CD14-positive monocyte (primary cell): Measurements from ENCODE around the gene TIGD6. TPM values are rescaled to one million over a fixed set of nuclear protein-coding genes. Genes with fewer than 3 reads are reported as not detected.
A peak's percentile ranks its signal among the peaks of the same experiment; 100 is the strongest.

Source experiments
- DNase-seq, 3 donors: peaks; one replicate each; pipeline ENCODE4 v3.0.0-alpha.2; 2011 to 2022
- H2AFZ ChIP-seq: 2 replicates; pipeline ENCODE4 v1.6.0; 2012; ENCODE audit warnings: mild to moderate bottlenecking, low read depth, low read length, inconsistent platforms; ENCODE audit not compliant: insufficient read depth, poor library complexity, severe bottlenecking
- H3K27ac ChIP-seq, 2 donors: 1 replicate in 1 of 2; 2 replicates in 1 of 2; pipeline ENCODE4 v1.5.1; 2012 to 2013; ENCODE audit warnings: low read length in 2 of 2, control low read depth in 1 of 2, inconsistent platforms in 1 of 2, low read depth in 1 of 2, mild to moderate bottlenecking in 1 of 2
- H3K27me3 ChIP-seq, 2 donors: one replicate each; pipeline versions ENCODE4 v1.6.0 to v1.6.1; 2011 to 2013; ENCODE audit warnings: low read length in 2 of 2; ENCODE audit not compliant: control insufficient read depth in 2 of 2, insufficient read depth in 2 of 2
- H3K36me3 ChIP-seq, 2 donors: replicated peaks in 1 of 2; 1 replicate in 1 of 2; 2 replicates in 1 of 2; pipeline versions ENCODE4 v1.5.1 to v1.6.1; 2012 to 2013; ENCODE audit warnings: low read length in 2 of 2, control low read depth in 1 of 2, inconsistent platforms in 1 of 2, mild to moderate bottlenecking in 1 of 2; ENCODE audit not compliant: insufficient read depth in 2 of 2, control insufficient read depth in 1 of 2
- H3K4me1 ChIP-seq, 2 donors: 1 replicate in 1 of 2; 2 replicates in 1 of 2; pipeline versions ENCODE4 v1.5.1 to v1.6.1; 2012 to 2013; ENCODE audit warnings: low read length in 2 of 2, control low read depth in 1 of 2, inconsistent platforms in 1 of 2, mild to moderate bottlenecking in 1 of 2, moderate library complexity in 1 of 2; ENCODE audit not compliant: insufficient read depth in 2 of 2, control insufficient read depth in 1 of 2
- H3K4me2 ChIP-seq: replicated peaks from 2 replicates; pipeline ENCODE3; 2012; ENCODE audit warnings: low read length, moderate library complexity, mild to moderate bottlenecking; ENCODE audit not compliant: poor library complexity, severe bottlenecking; ENCODE audit errors: extremely low read depth
- H3K4me3 ChIP-seq, 3 experiments: fragments of 200-600 bp in 1 of 3; sonication (generic) in 1 of 3; replicated peaks in 1 of 3; 1 replicate in 2 of 3; 2 replicates in 1 of 3; pipeline ENCODE4 v1.5.1; 2011 to 2013; ENCODE audit warnings: low read length in 3 of 3, mild to moderate bottlenecking in 3 of 3, control low read depth in 2 of 3, low read depth in 2 of 3, inconsistent platforms in 1 of 3, moderate library complexity in 1 of 3
- H3K79me2 ChIP-seq: 2 replicates; pipeline ENCODE4 v1.6.0; 2012; ENCODE audit warnings: mild to moderate bottlenecking, control low read depth, inconsistent platforms, low read length, moderate library complexity; ENCODE audit not compliant: insufficient read depth
- H3K9ac ChIP-seq: 2 replicates; pipeline ENCODE4 v1.6.0; 2017; ENCODE audit warnings: low read length, mild to moderate bottlenecking; ENCODE audit not compliant: insufficient read depth, poor library complexity, severe bottlenecking
- H3K9me3 ChIP-seq, 2 donors: replicated peaks in 1 of 2; 1 replicate in 1 of 2; 2 replicates in 1 of 2; pipeline versions ENCODE4 v1.5.1 to v1.6.1; 2012 to 2013; ENCODE audit warnings: low read length in 2 of 2, control low read depth in 1 of 2; ENCODE audit not compliant: control insufficient read depth in 1 of 2, insufficient read depth in 1 of 2
- H4K20me1 ChIP-seq: 2 replicates; pipeline ENCODE4 v1.6.0; 2012; ENCODE audit warnings: mild to moderate bottlenecking, low read length, control low read depth, moderate library complexity; ENCODE audit not compliant: insufficient read depth
- H3K27ac Mint-ChIP-seq, 7 donors: one replicate each; pipeline ENCODE4 v1.8.0; 2020; ENCODE audit warnings: mild to moderate bottlenecking in 7 of 7, mixed read lengths in 7 of 7, moderate library complexity in 6 of 7, inconsistent platforms in 2 of 7
- H3K27me3 Mint-ChIP-seq, 3 donors: one replicate each; pipeline ENCODE4 v1.8.0; 2021 to 2022; ENCODE audit warnings: low read depth in 3 of 3, mild to moderate bottlenecking in 3 of 3, mixed read lengths in 3 of 3, moderate library complexity in 3 of 3, inconsistent platforms in 1 of 3
- H3K36me3 Mint-ChIP-seq, 2 donors: one replicate each; pipeline ENCODE4 v1.8.0; 2020; ENCODE audit warnings: mixed read lengths in 2 of 2, inconsistent platforms in 1 of 2, mild to moderate bottlenecking in 1 of 2
- H3K4me1 Mint-ChIP-seq: one replicate; pipeline ENCODE4 v1.8.0; 2020; ENCODE audit warnings: mild to moderate bottlenecking, mixed read lengths
- H3K4me3 Mint-ChIP-seq, 2 donors: one replicate each; pipeline ENCODE4 v1.8.0; 2020; ENCODE audit warnings: mild to moderate bottlenecking in 2 of 2, mixed read lengths in 2 of 2, moderate library complexity in 1 of 2
- H3K9me3 Mint-ChIP-seq, 7 donors: one replicate each; pipeline ENCODE4 v1.8.0; 2020 to 2022; ENCODE audit warnings: mixed read lengths in 7 of 7, mild to moderate bottlenecking in 6 of 7, moderate library complexity in 6 of 7, inconsistent platforms in 2 of 7
- WGBS: methylation state at CpG from one replicate; pipeline ENCODE4 v1.1.5; 2013; ENCODE audit warnings: missing lambda C conversion rate; ENCODE audit not compliant: insufficient coverage; 5-methylcytosine and 5-hydroxymethylcytosine counted together
- intact Hi-C, 2 donors: fragments of 100-400 bp; cut with micrococcal nuclease; formaldehyde crosslinking; loops; one replicate each; pipeline versions ENCODE4 v1.15.0 to v1.15.1; 2023
- polyA plus RNA-seq, 3 donors: library from polyadenylated mRNA; depleted of rRNA in 1 of 3; unstranded in 2 of 3; stranded (reverse) in 1 of 3; fragments of 300-500 nt in 2 of 3; fragments of >200 nt in 1 of 3; fragmentation: Illumina TruSeq in 2 of 3; gene quantifications; 1 replicate in 2 of 3; 2 replicates in 1 of 3; pipeline ENCODE4 v1.2.3, GENCODE V29; 2012 to 2021
- TF ChIP-seq, protein P1 (sequence below): fragments of 200-600 bp; IDR thresholded peaks from one replicate; pipeline ENCODE4 v1.8.0; 2022; ENCODE audit warnings: antibody characterized with exemption, mild to moderate bottlenecking

Gene TIGD6
- polyA plus RNA-seq, 3 donors, result 0.88 to 2.5 (median 1.8) TPM

DNA sequence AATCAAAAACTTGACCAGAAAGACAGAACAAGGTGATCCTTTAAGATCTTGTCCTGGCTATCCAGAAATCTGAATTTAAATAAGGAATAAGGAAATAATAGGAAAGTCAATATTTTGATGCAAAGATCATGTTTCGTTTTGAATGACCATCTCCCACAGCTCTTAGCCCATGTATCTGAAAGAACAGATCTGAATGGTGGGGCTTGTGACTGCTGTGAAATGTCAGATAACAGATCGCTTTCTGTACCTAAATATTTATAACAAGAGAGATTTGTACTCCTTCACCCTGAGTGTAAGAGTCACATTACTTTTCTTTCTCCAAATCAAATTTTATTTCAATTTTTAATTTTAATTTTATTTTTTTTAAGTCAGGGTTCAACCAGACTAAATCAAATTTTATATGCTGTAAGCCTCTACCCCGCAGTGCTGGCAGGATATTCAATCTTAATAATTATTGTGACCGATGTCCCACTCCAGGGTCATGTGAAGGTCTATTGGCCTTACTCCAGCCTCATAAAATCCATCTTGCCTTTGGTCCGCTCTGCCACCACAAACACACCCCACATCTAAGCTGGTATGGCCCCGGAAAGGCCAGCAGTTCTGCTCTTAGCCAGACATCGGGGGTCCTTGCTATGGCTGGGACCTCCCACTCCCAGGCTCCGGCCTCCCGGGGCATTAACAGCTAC, 46.9 kb downstream of the TIGD6 start:
- Histone ChIP-seq H3K4me3 (no peak overlapping the region), H3K9ac (no peak overlapping the region), H3K4me2 (no peak overlapping the region), H3K9me3 (no peaks in the 10 kb centered on the region), H3K27ac (no peak overlapping the region), H3K27me3 (no peaks in the 10 kb centered on the region), H4K20me1 (no peaks in the 10 kb centered on the region), H3K4me1 (no peaks in the 10 kb centered on the region), H2AFZ (no peak overlapping the region), H3K36me3 (no peaks in the 10 kb centered on the region), H3K79me2 (no peaks in the 10 kb centered on the region)
- DNase-seq, result no peak
- intact Hi-C loops, result no loop called here
- Mint-ChIP-seq H3K27ac (no peak overlapping the region), H3K9me3 (peaks cover 0 to 2% (median 0%) of the 10 kb centered on the region in 7 donors), H3K4me3 (no peak overlapping the region), H3K36me3 (no peaks in the 10 kb centered on the region), H3K27me3 (peaks cover 0 to 4% (median 1%) of the 10 kb centered on the region in 3 donors), H3K4me1 (peaks cover 8% of the 10 kb centered on the region)
- WGBS, result 98% methylated on average over 7 of the region's 9 CpGs
- TF ChIP-seq, protein P1, sequence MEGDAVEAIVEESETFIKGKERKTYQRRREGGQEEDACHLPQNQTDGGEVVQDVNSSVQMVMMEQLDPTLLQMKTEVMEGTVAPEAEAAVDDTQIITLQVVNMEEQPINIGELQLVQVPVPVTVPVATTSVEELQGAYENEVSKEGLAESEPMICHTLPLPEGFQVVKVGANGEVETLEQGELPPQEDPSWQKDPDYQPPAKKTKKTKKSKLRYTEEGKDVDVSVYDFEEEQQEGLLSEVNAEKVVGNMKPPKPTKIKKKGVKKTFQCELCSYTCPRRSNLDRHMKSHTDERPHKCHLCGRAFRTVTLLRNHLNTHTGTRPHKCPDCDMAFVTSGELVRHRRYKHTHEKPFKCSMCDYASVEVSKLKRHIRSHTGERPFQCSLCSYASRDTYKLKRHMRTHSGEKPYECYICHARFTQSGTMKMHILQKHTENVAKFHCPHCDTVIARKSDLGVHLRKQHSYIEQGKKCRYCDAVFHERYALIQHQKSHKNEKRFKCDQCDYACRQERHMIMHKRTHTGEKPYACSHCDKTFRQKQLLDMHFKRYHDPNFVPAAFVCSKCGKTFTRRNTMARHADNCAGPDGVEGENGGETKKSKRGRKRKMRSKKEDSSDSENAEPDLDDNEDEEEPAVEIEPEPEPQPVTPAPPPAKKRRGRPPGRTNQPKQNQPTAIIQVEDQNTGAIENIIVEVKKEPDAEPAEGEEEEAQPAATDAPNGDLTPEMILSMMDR, result no peak

DNA sequence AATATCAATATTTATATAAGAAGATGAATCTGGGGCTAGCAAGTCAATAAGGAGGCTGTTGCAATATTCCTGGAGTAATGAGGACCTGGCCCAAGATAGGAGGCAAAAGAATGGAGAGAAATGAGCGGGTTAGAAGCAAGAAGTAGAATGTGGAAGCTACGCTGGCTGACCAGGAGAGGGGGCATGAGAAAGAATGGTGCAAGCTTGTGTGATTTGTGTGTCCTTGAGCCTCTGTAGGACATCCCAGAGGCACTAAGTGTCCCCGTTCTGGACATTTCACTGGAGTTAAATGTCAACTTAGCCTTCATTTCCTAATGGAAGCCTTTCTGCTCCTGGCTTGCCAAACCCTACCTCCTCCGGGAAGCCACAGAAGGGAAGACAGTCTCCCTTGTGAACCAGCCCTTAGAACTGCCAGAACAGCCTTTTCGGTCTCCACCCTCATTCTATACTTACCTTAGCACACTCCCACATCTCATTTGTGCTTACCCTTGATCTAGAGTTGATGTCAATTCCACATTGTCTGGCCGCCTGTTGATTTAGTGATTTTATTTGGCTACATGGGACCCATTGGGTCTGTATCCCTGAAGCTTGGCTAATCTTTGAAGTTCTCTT, 49.2 kb downstream of the TIGD6 start:
- no peak overlapping the region for H3K4me3 Mint-ChIP-seq
- Histone ChIP-seq H3K79me2 (no peaks in the 10 kb centered on the region), H3K27ac (no peak overlapping the region), H3K9ac (no peak overlapping the region), H2AFZ (no peak overlapping the region), H3K36me3 (no peaks in the 10 kb centered on the region), H4K20me1 (no peaks in the 10 kb centered on the region), H3K27me3 (no peaks in the 10 kb centered on the region), H3K4me3 (no peak overlapping the region), H3K9me3 (no peaks in the 10 kb centered on the region), H3K4me2 (no peak overlapping the region), H3K4me1 (no peaks in the 10 kb centered on the region)
- peaks cover 0 to 4% (median 0%) of the 10 kb centered on the region in 3 donors for H3K27me3 Mint-ChIP-seq
- no peaks in the 10 kb centered on the region for H3K36me3 Mint-ChIP-seq
- peaks cover 1% of the 10 kb centered on the region for H3K4me1 Mint-ChIP-seq
- H3K27ac Mint-ChIP-seq, result no peak overlapping the region
- TF ChIP-seq, protein P1, result peak; percentile 14
- no peak for DNase-seq
- WGBS, result 100% methylated on average over 4 of the region's 6 CpGs
- no peaks in the 10 kb centered on the region for H3K9me3 Mint-ChIP-seq
- intact Hi-C loops, result no loop called here
